ENCODE results near the gene UBD. TPM values are rescaled to one million over a fixed set of nuclear protein-coding genes. Genes with fewer than 3 reads are reported as not detected.

Gene UBD
- total and polyA plus RNA-seq, 9 donors = 0.22 to 4.2 (median 0.43) TPM; not detected in 2

DNA sequence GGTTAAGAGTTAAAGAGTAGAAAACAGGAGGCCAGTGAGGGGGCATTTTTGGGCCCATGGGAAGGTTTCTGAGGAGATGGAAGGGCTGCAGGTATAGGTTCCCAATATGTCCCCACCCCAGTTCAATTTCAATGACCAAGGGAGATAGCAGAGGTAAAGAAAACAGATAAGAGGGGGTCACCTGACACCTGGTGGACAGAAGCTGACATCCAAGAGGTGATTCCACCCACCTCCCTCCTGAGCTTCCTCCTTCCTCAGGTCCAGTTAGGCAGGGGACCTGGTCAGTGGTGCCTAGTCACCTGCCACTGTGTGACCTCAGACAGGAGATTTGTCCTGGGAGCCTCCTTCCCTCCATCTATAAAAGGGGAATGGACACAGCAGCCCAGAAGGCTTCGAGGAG lies 42.3 kb downstream of the UBD start:
- Histone ChIP-seq H3K4me1 (ENCODE audit: insufficient read depth) (no peaks in the 10 kb centered on the region), H3K36me3 (no peaks in the 10 kb centered on the region), H3K4me3 (no peak overlapping the region), H3K27ac (no peak overlapping the region), H3K27me3 (no peaks in the 10 kb centered on the region), H3K9me3 (no peaks in the 10 kb centered on the region)
- intact Hi-C loops (cut with DNase I) = no loop called here
- TF ChIP-seq POLR2A (IDR thresholded peaks at IDR 0.05) = no peak
- TF ChIP-seq EP300 (IDR thresholded peaks at IDR 0.05) = no peak
- TF ChIP-seq, protein P1, sequence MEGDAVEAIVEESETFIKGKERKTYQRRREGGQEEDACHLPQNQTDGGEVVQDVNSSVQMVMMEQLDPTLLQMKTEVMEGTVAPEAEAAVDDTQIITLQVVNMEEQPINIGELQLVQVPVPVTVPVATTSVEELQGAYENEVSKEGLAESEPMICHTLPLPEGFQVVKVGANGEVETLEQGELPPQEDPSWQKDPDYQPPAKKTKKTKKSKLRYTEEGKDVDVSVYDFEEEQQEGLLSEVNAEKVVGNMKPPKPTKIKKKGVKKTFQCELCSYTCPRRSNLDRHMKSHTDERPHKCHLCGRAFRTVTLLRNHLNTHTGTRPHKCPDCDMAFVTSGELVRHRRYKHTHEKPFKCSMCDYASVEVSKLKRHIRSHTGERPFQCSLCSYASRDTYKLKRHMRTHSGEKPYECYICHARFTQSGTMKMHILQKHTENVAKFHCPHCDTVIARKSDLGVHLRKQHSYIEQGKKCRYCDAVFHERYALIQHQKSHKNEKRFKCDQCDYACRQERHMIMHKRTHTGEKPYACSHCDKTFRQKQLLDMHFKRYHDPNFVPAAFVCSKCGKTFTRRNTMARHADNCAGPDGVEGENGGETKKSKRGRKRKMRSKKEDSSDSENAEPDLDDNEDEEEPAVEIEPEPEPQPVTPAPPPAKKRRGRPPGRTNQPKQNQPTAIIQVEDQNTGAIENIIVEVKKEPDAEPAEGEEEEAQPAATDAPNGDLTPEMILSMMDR (IDR thresholded peaks at IDR 0.05) = no peak
- WGBS, 3 donors = 55 to 82% (median 71%) methylated on average over 1 of the region's 1 CpG
- DNase-seq = no peak

- H3K27me3 ChIP-seq = no peaks in the 10 kb centered on the region
- H3K4me3 ChIP-seq = no peak overlapping the region
- no peaks in the 10 kb centered on the region for H3K9me3 ChIP-seq
- TF ChIP-seq POLR2A (IDR thresholded peaks at IDR 0.05) = no peak
- H3K4me1 ChIP-seq (ENCODE audit: insufficient read depth) = no peaks in the 10 kb centered on the region
- H3K27ac ChIP-seq = no peak overlapping the region
- WGBS, 3 donors = 52 to 57% (median 53%) methylated on average over 6 of the region's 6 CpGs
- DNase-seq = no peak
- intact Hi-C loops (cut with DNase I) = no loop called here
- H3K36me3 ChIP-seq = no peaks in the 10 kb centered on the region
Measured at GRCh38 chr6:29516108-29516507, 43.4 kb downstream of the UBD start.

- no peaks in the 10 kb centered on the region for H3K4me1 ChIP-seq (ENCODE audit: insufficient read depth)
- no peaks in the 10 kb centered on the region for H3K36me3 ChIP-seq
Measured at GRCh38 chr6:29510746-29511300, 48.7 kb downstream of the UBD start.

GRCh38 chr6:29510202-29510601 lies 49.3 kb downstream of the UBD start:
- TF ChIP-seq, protein P1 (IDR thresholded peaks at IDR 0.05) = no peak
- TF ChIP-seq EP300 (IDR thresholded peaks at IDR 0.05) (no peak), POLR2A (IDR thresholded peaks at IDR 0.05) (no peak)
- intact Hi-C loops (cut with DNase I) = no loop called here
- Histone ChIP-seq H3K9me3 (no peaks in the 10 kb centered on the region), H3K36me3 (no peaks in the 10 kb centered on the region), H3K4me3 (no peak overlapping the region), H3K27ac (no peak overlapping the region), H3K4me1 (ENCODE audit: insufficient read depth) (no peaks in the 10 kb centered on the region), H3K27me3 (no peaks in the 10 kb centered on the region)
- DNase-seq = no peak
- WGBS, 3 donors = 18 to 21% (median 18%) methylated on average over 4 of the region's 4 CpGs

More at GRCh38 chr6:29510746-29511300, 48.7 kb downstream of the UBD start:
- no peak for TF ChIP-seq EP300 (IDR thresholded peaks at IDR 0.05)
- TF ChIP-seq, protein P1 (IDR thresholded peaks at IDR 0.05) = no peak
- TF ChIP-seq POLR2A (IDR thresholded peaks at IDR 0.05) = no peak
- Histone ChIP-seq H3K27me3 (no peaks in the 10 kb centered on the region), H3K9me3 (no peaks in the 10 kb centered on the region), H3K4me3 (no peak overlapping the region), H3K27ac (no peak overlapping the region)
- intact Hi-C loops (cut with DNase I) = no loop called here
- no peak for DNase-seq
- WGBS, 3 donors = 69 to 79% (median 72%) methylated on average over 2 of the region's 2 CpGs

DNA sequence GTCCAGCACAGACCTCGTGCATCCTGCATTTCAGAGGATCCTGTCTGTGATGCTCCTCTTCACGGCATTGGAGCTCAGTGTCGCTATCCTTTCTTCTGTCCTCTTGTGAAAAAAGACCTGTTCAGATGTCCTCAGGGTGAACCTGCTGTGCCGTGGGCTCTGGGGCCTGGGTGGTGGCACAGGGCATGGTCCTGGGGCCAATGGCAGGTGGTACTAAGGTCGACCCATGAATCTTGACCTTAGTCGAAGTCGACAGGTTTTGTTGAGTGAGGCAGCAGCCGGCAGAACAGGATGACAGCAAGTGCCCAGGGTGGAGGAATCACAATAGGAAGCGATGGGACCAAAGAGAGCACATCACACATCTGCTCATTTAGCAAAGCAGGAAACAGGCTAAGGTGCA lies 49.8 kb downstream of the UBD start:
- TF ChIP-seq, protein P1 (IDR thresholded peaks at IDR 0.05) = no peak
- TF ChIP-seq POLR2A (IDR thresholded peaks at IDR 0.05) (no peak), EP300 (IDR thresholded peaks at IDR 0.05) (no peak)
- WGBS, 3 donors = 72 to 73% (median 72%) methylated on average over 9 of the region's 9 CpGs
- H3K4me1 ChIP-seq (ENCODE audit: insufficient read depth) = no peaks in the 10 kb centered on the region
- no peaks in the 10 kb centered on the region for H3K9me3 ChIP-seq
- H3K27ac ChIP-seq = no peak overlapping the region
- DNase-seq = no peak
- H3K36me3 ChIP-seq = no peaks in the 10 kb centered on the region
- H3K4me3 ChIP-seq = no peak overlapping the region
- intact Hi-C loops (cut with DNase I) = no loop called here
- no peaks in the 10 kb centered on the region for H3K27me3 ChIP-seq

All from ovary (tissue), 9 donors.